Measurements from ENCODE around the gene SYNJ1.

- TF ChIP-seq CTCF (conservative IDR thresholded peaks at IDR 0.05; ENCODE audit: low read depth in 2 of 2), result no peak
- no peak for TF ChIP-seq POLR2AphosphoS5 (IDR thresholded peaks at IDR 0.05; ENCODE audit: low read depth)
- no peak for TF ChIP-seq EZH2 (IDR thresholded peaks at IDR 0.05; ENCODE audit: low read depth, unreplicated experiment)
- TF ChIP-seq JUNB (IDR thresholded peaks at IDR 0.05; ENCODE audit: unreplicated experiment), result no peak
- no peak for TF ChIP-seq REST (IDR thresholded peaks at IDR 0.05; ENCODE audit: unreplicated experiment)
- TF ChIP-seq NANOG (IDR thresholded peaks at IDR 0.05; ENCODE audit: borderline replicate concordance), result no peak
- no peak for TF ChIP-seq ETS1 (IDR thresholded peaks at IDR 0.05)
- no peak for TF ChIP-seq EZH2phosphoT487 (IDR thresholded peaks at IDR 0.05; ENCODE audit: unreplicated experiment)
- TF ChIP-seq CREB1 (CRISPR knock-in tag; IDR thresholded peaks at IDR 0.05; ENCODE audit: low read depth), result no peak
- no peak for TF ChIP-seq ZNF114 (CRISPR knock-in tag; IDR thresholded peaks at IDR 0.05)
- no peak for TF ChIP-seq ZNF331 (CRISPR knock-in tag; IDR thresholded peaks at IDR 0.05; ENCODE audit: low read depth)
- no peak for TF ChIP-seq ZNF462 (CRISPR knock-in tag; IDR thresholded peaks at IDR 0.05)
- no peak for TF ChIP-seq STAT1 (IDR thresholded peaks at IDR 0.05; ENCODE audit: unreplicated experiment)
Observed at GRCh38 chr21:32648165-32648564, 79.6 kb downstream of the SYNJ1 start.
